ENCODE data around the gene PSMA3. TPM values are rescaled to one million over a fixed set of nuclear protein-coding genes. Genes with fewer than 3 reads are reported as not detected.

Gene PSMA3
- total and polyA plus RNA-seq, 8 donors: 140 to 238 (median 158) TPM

- TF ChIP-seq, protein P1, sequence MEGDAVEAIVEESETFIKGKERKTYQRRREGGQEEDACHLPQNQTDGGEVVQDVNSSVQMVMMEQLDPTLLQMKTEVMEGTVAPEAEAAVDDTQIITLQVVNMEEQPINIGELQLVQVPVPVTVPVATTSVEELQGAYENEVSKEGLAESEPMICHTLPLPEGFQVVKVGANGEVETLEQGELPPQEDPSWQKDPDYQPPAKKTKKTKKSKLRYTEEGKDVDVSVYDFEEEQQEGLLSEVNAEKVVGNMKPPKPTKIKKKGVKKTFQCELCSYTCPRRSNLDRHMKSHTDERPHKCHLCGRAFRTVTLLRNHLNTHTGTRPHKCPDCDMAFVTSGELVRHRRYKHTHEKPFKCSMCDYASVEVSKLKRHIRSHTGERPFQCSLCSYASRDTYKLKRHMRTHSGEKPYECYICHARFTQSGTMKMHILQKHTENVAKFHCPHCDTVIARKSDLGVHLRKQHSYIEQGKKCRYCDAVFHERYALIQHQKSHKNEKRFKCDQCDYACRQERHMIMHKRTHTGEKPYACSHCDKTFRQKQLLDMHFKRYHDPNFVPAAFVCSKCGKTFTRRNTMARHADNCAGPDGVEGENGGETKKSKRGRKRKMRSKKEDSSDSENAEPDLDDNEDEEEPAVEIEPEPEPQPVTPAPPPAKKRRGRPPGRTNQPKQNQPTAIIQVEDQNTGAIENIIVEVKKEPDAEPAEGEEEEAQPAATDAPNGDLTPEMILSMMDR (IDR thresholded peaks at IDR 0.05): no peak
- Histone ChIP-seq H3K4me1 (peaks cover 18 to 48% of the 10 kb centered on the region in 2 donors), H3K36me3 (peaks cover 0 to 34% of the 10 kb centered on the region in 2 donors), H3K27me3 (no peaks in the 10 kb centered on the region), H3K4me3 (peak within 1 kb of the TSS; percentile 95), H3K9me3 (no peaks in the 10 kb centered on the region), H3K27ac (peak within 1 kb of the TSS; percentile 98)
- ATAC-seq (peak; percentile 45), DNase-seq (peak; percentile 34 to 94 (median 72))
- intact Hi-C loops (cut with DNase I): no loop called here
Observed at GRCh38 chr14:58298477-58299400, 54.1 kb downstream of the PSMA3 start, which contains the start of gene ARID4A. TSS of gene ARID4A (plus strand) at chr14:58298555. CDS start at chr14:58299855, 1,300 bp downstream.

- peaks cover 0 to 26% of the 10 kb centered on the region in 2 donors for H3K36me3 ChIP-seq
- no peaks in the 10 kb centered on the region for H3K27me3 ChIP-seq
- DNase-seq: peak in 3 of 4 donors; percentile 33 to 88 (median 38)
- ATAC-seq: no peak
- TF ChIP-seq, protein P1 (IDR thresholded peaks at IDR 0.05): no peak
- intact Hi-C loops (cut with DNase I): no loop called here
- H3K27ac ChIP-seq: peak overlapping the region; percentile 98
- no peaks in the 10 kb centered on the region for H3K9me3 ChIP-seq
- H3K4me1 ChIP-seq: peaks cover 18 to 38% of the 10 kb centered on the region in 2 donors
- H3K4me3 ChIP-seq: peak overlapping the region; percentile 95
Observed at GRCh38 chr14:58299401-58300330, 55.0 kb downstream of the PSMA3 start.

- Histone ChIP-seq H3K27me3 (no peaks in the 10 kb centered on the region), H3K27ac (no peak overlapping the region), H3K4me3 (no peak overlapping the region), H3K4me1 (peaks cover 9 to 22% of the 10 kb centered on the region in 2 donors), H3K36me3 (peaks cover 0 to 29% of the 10 kb centered on the region in 2 donors), H3K9me3 (no peaks in the 10 kb centered on the region)
- no peak for DNase-seq
- ATAC-seq: no peak
- TF ChIP-seq, protein P1 (IDR thresholded peaks at IDR 0.05): no peak
- intact Hi-C loops (cut with DNase I): no loop called here
Observed at GRCh38 chr14:58301416-58301815, 56.8 kb downstream of the PSMA3 start.

DNA sequence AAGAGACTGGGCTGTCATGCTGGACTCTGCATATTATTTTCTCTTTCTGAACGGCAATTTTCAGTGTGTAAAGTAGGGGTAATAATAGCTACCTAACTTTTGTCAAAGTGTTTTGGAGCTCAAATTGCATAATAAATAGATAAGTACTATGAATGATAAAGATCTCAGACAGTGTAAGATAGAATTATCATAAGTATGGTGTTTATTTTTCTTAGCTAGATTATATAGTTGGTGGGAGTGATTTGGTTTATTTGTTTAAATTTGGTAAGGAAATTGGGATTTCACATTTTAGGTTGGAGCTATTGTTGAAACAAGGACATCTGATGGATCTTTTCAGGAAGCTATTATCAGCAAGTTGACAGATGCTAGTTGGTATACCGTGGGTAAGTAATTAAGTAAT, 61.1 kb downstream of the PSMA3 start:
- Histone ChIP-seq H3K36me3 (peaks cover 0 to 55% of the 10 kb centered on the region in 2 donors), H3K27me3 (no peaks in the 10 kb centered on the region), H3K27ac (no peak overlapping the region), H3K4me3 (no peak overlapping the region), H3K4me1 (peaks cover 2 to 22% of the 10 kb centered on the region in 2 donors), H3K9me3 (no peaks in the 10 kb centered on the region)
- TF ChIP-seq, protein P1 (IDR thresholded peaks at IDR 0.05): no peak
- DNase-seq (no peak), ATAC-seq (no peak)
- intact Hi-C loops (cut with DNase I): no loop called here

Data from left lung (tissue), 10 donors.